GM23338 (cell line): Measurements from ENCODE around the gene SVIL. TPM values are rescaled to one million over a fixed set of nuclear protein-coding genes. Genes with fewer than 3 reads are reported as not detected.

ENCODE experiments used
- CREB1 ChIP-seq: fragments of 250-450 bp; sonication (Bioruptor Pico); IDR thresholded peaks from 2 replicates; pipeline ENCODE4 v1.5.0; 2020; ENCODE audit warnings: low read depth, mild to moderate bottlenecking, moderate library complexity
- CTCF ChIP-seq, 2 experiments: fragments of 200-600 bp in 1 of 2; sonication (generic) in 1 of 2; conservative IDR thresholded peaks; 2 replicates each; pipeline versions ENCODE4 v1.5.1 to v1.6.1; 2016 to 2017; ENCODE audit warnings: antibody characterized with exemption in 2 of 2, low read depth in 2 of 2, mild to moderate bottlenecking in 2 of 2, moderate library complexity in 1 of 2
- EZH2 ChIP-seq: fragments of 200-600 bp; sonication (generic); IDR thresholded peaks from one replicate; pipeline ENCODE4 v1.8.0; 2017; ENCODE audit warnings: antibody characterized with exemption, mild to moderate bottlenecking, low read depth; ENCODE audit not compliant: unreplicated experiment
- EZH2phosphoT487 ChIP-seq: fragments of 200-600 bp; sonication (generic); IDR thresholded peaks from one replicate; pipeline ENCODE4 v1.8.1; 2018; ENCODE audit warnings: antibody characterized with exemption; ENCODE audit not compliant: unreplicated experiment
- JUNB ChIP-seq: IDR thresholded peaks from one replicate; pipeline ENCODE4 v1.6.1; 2016; ENCODE audit warnings: antibody characterized with exemption; ENCODE audit not compliant: unreplicated experiment
- NANOG ChIP-seq: IDR thresholded peaks from 2 replicates; pipeline ENCODE4 v1.6.1; 2016; ENCODE audit warnings: antibody characterized with exemption, borderline replicate concordance
- STAT1 ChIP-seq: IDR thresholded peaks from one replicate; pipeline ENCODE4 v1.6.1; 2016; ENCODE audit warnings: antibody characterized with exemption; ENCODE audit not compliant: unreplicated experiment
- ZNF114 ChIP-seq: fragments of 250-450 bp; sonication (Bioruptor Pico); IDR thresholded peaks from 2 replicates; pipeline ENCODE4 v1.5.0; 2020; ENCODE audit warnings: mild to moderate bottlenecking, moderate library complexity
- ZNF331 ChIP-seq: fragments of 250-450 bp; sonication (Bioruptor Pico); IDR thresholded peaks from 2 replicates; pipeline ENCODE4 v1.5.0; 2020; ENCODE audit warnings: low read depth, mild to moderate bottlenecking, moderate library complexity
- polyA plus RNA-seq: library from polyadenylated mRNA; unstranded; fragments of >200 nt; fragmentation: Nextera tagmentation; extraction: Ambion mirVana; gene quantifications from 2 replicates; pipeline ENCODE4 v1.2.1, GENCODE V29; 2016
- total RNA-seq: library from RNA; depleted of rRNA; stranded (reverse); fragments of >200 nt; shearing (Covaris generic); gene quantifications from 2 replicates; pipeline ENCODE4 v1.2.3, GENCODE V29; 2014
- TF ChIP-seq, protein P1 (sequence below): fragments of 250-450 bp; sonication (Bioruptor Pico); IDR thresholded peaks from 2 replicates; pipeline ENCODE4 v1.5.0; 2020; ENCODE audit warnings: mild to moderate bottlenecking, moderate library complexity
- TF ChIP-seq, protein P2 (sequence below): IDR thresholded peaks from one replicate; pipeline ENCODE4 v1.6.1; 2018; ENCODE audit warnings: antibody characterized with exemption; ENCODE audit not compliant: unreplicated experiment

SVIL gene
- total and polyA plus RNA-seq, 2 experiments from 2014 or later: 8.8 to 34.9 TPM

GRCh38 chr10:29455095-29455494, 179.7 kb downstream of the SVIL start (continued):
- TF ChIP-seq, protein P1, sequence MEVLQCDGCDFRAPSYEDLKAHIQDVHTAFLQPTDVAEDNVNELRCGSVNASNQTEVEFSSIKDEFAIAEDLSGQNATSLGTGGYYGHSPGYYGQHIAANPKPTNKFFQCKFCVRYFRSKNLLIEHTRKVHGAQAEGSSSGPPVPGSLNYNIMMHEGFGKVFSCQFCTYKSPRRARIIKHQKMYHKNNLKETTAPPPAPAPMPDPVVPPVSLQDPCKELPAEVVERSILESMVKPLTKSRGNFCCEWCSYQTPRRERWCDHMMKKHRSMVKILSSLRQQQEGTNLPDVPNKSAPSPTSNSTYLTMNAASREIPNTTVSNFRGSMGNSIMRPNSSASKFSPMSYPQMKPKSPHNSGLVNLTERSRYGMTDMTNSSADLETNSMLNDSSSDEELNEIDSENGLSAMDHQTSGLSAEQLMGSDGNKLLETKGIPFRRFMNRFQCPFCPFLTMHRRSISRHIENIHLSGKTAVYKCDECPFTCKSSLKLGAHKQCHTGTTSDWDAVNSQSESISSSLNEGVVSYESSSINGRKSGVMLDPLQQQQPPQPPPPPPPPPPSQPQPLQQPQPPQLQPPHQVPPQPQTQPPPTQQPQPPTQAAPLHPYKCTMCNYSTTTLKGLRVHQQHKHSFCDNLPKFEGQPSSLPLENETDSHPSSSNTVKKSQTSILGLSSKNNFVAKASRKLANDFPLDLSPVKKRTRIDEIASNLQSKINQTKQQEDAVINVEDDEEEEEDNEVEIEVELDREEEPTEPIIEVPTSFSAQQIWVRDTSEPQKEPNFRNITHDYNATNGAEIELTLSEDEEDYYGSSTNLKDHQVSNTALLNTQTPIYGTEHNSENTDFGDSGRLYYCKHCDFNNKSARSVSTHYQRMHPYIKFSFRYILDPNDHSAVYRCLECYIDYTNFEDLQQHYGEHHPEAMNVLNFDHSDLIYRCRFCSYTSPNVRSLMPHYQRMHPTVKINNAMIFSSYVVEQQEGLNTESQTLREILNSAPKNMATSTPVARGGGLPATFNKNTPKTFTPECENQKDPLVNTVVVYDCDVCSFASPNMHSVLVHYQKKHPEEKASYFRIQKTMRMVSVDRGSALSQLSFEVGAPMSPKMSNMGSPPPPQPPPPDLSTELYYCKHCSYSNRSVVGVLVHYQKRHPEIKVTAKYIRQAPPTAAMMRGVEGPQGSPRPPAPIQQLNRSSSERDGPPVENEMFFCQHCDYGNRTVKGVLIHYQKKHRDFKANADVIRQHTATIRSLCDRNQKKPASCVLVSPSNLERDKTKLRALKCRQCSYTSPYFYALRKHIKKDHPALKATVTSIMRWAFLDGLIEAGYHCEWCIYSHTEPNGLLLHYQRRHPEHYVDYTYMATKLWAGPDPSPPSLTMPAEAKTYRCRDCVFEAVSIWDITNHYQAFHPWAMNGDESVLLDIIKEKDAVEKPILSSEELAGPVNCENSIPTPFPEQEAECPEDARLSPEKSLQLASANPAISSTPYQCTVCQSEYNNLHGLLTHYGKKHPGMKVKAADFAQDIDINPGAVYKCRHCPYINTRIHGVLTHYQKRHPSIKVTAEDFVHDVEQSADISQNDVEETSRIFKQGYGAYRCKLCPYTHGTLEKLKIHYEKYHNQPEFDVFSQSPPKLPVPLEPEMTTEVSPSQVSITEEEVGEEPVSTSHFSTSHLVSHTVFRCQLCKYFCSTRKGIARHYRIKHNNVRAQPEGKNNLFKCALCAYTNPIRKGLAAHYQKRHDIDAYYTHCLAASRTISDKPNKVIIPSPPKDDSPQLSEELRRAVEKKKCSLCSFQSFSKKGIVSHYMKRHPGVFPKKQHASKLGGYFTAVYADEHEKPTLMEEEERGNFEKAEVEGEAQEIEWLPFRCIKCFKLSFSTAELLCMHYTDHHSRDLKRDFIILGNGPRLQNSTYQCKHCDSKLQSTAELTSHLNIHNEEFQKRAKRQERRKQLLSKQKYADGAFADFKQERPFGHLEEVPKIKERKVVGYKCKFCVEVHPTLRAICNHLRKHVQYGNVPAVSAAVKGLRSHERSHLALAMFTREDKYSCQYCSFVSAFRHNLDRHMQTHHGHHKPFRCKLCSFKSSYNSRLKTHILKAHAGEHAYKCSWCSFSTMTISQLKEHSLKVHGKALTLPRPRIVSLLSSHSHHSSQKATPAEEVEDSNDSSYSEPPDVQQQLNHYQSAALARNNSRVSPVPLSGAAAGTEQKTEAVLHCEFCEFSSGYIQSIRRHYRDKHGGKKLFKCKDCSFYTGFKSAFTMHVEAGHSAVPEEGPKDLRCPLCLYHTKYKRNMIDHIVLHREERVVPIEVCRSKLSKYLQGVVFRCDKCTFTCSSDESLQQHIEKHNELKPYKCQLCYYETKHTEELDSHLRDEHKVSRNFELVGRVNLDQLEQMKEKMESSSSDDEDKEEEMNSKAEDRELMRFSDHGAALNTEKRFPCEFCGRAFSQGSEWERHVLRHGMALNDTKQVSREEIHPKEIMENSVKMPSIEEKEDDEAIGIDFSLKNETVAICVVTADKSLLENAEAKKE: no peak
- no peak for TF ChIP-seq EZH2
- TF ChIP-seq CTCF (conservative IDR thresholded peaks at IDR 0.05; ENCODE audit: low read depth in 2 of 2): no peak
- TF ChIP-seq STAT1: no peak
- TF ChIP-seq, protein P2, sequence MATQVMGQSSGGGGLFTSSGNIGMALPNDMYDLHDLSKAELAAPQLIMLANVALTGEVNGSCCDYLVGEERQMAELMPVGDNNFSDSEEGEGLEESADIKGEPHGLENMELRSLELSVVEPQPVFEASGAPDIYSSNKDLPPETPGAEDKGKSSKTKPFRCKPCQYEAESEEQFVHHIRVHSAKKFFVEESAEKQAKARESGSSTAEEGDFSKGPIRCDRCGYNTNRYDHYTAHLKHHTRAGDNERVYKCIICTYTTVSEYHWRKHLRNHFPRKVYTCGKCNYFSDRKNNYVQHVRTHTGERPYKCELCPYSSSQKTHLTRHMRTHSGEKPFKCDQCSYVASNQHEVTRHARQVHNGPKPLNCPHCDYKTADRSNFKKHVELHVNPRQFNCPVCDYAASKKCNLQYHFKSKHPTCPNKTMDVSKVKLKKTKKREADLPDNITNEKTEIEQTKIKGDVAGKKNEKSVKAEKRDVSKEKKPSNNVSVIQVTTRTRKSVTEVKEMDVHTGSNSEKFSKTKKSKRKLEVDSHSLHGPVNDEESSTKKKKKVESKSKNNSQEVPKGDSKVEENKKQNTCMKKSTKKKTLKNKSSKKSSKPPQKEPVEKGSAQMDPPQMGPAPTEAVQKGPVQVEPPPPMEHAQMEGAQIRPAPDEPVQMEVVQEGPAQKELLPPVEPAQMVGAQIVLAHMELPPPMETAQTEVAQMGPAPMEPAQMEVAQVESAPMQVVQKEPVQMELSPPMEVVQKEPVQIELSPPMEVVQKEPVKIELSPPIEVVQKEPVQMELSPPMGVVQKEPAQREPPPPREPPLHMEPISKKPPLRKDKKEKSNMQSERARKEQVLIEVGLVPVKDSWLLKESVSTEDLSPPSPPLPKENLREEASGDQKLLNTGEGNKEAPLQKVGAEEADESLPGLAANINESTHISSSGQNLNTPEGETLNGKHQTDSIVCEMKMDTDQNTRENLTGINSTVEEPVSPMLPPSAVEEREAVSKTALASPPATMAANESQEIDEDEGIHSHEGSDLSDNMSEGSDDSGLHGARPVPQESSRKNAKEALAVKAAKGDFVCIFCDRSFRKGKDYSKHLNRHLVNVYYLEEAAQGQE: no peak
- TF ChIP-seq NANOG: no peak
- TF ChIP-seq CREB1 (CRISPR knock-in tag): no peak
- TF ChIP-seq EZH2phosphoT487: no peak
- TF ChIP-seq JUNB: no peak
- TF ChIP-seq ZNF331 (CRISPR knock-in tag): no peak
- no peak for TF ChIP-seq ZNF114 (CRISPR knock-in tag)
